Measurements from ENCODE around the gene IPO13.

IPO13 gene

DNA sequence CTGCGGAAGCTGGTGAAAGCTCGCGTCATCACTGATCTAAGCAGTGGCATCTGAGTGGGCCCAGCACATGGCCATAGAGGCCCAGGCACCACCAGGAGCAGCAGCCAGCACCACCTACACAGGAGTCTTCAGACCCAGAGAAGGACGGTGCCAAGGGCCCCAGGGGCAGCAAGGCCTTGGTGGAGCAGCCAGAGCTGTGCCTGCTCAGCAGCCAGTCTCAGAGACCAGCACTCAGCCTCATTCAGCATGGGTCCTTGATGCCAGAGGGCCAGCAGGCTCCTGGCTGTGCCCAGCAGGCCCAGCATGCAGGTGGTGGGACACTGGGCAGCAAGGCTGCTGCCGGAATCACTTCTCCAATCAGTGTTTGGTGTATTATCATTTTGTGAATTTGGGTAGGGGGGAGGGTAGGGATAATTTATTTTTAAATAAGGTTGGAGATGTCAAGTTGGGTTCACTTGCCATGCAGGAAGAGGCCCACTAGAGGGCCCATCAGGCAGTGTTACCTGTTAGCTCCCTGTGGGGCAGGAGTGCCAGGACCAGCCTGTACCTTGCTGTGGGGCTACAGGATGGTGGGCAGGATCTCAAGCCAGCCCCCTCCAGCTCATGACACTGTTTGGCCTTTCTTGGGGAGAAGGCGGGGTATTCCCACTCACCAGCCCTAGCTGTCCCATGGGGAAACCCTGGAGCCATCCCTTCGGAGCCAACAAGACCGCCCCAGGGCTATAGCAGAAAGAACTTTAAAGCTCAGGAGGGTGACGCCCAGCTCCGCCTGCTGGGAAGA lies 16.4 kb upstream of the IPO13 start:
- DNase-seq: no peak

DNA sequence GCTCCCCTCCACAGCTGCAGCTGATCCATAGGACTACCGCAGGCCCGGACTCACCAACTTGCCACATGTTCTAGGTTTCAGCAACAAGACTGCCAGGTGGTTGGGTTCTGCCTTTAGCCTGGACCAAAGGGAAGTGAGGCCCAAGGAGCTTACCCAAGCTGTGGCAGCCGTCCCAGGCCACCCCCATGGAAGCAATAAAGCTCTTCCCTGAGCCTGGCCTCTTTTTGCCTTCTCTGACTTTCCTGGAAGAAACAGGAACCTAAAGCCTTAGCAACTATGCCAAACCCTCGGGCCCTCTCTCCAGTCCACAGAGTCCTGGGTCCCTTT lies 15.8 kb upstream of the IPO13 start:
- no peak for DNase-seq

DNA sequence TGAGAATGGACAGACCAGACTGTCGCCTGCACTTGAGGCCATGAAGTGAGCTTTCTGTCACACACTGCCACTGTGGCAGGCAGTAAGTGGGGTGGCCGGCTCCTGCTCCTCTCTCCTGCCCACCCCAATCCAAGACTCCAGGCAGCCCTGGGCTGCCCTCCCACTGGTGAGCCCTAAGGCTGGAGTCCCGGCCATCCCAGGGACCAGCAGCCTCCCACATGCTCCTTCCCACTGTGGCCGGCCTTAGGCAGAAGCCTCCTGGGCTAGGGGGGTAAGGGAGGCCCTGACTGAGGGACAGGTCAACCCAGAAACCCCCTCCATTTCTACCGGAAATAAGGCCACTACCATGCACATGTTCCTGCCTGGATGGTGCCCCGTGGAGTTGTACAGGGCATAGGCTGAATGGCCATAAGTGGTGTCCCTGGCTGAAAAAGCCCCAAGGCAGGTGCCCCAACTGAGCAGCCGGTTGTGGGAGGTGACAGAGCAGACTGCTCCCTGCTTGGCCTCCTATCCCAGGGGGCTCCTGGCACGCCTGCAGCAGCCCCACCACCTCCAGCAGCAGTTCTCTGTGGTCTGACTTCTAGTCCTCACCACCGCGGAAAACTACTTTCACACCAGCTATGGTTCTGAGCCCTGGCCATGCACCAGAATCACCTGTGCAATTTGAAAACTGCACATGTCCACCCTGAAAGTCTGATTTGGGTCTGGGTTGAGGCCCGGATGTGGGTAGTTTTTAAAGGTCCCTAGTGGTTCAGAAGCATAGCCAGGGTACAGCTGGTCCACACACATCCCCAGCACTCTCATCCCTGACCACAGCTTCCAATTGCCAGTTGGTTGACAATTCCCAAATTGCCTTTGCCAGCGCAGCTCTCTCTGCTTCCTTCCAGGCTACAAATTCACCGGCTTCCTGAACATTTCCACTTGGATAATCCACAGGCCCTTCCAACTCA lies 14.8 kb upstream of the IPO13 start:
- no peak for DNase-seq

DNA sequence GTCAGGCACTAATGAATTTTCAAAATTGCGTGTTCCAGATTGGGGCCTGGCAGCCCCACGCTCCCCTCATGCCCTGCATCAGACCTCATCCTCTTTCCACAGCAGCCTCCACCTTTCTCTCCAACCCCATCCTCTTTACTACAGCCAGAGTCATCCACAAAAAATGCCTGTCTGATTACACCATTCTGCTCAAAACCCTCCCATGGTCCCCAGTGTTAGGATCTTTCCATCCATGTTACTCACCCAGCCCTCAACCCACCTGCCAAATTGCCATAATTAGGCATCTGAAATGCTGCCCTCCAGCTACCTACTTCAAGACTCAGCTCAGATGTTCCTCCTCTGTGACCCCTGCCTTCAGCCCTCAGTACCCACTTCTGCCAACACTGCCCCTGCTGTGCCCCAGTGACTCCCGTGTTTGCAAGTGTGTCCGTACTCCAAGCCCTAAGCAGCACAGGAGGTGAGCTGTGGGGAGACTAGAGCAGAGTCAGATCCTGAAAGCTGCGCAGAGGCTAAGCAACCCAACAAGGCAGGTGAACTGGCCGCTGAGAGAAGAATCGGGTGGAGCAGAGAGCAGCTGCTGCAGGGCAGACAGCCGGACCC lies 13.9 kb upstream of the IPO13 start:
- DNase-seq: no peak

DNA sequence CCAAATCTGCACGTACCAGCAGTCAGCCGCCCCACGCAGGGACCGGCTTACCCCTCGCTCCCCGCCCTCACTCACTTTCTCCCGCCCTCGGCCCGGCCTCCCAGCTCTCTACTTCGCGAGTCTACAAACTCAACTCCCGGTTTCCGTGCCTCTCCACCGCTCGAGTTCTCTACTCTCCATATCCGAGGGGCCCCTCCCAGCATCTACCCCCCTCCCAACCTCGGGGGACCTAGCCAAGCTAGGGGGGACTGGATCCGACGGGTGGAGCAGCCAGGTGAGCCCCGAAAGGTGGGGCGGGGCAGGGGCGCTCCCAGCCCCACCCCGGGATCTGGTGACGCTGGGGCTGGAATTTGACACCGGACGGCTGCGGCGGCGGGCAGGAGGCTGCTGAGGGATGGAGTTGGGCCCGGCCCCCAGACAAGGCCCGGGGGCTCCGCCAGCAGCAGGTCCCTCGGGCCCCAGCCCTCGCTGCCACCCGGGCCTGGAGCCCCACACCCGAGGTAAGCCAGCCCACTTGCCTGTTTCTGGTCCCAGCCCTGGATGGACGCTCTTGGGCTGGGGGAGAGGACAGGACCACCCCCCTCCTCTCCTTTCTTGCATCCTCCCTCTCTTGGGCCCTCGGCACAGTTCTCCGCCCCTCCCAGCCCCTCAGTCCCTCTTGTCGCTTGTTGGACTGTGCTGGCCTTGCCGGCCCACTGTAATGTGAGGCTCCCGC lies 13.2 kb upstream of the IPO13 start, which contains the start of gene ARTN:
Gene ARTN (plus strand): TSS at position 416 of the 715 bp plus-strand sequence. CDS start 1,856 bp downstream, outside the sequence.
- no peak for DNase-seq

DNA sequence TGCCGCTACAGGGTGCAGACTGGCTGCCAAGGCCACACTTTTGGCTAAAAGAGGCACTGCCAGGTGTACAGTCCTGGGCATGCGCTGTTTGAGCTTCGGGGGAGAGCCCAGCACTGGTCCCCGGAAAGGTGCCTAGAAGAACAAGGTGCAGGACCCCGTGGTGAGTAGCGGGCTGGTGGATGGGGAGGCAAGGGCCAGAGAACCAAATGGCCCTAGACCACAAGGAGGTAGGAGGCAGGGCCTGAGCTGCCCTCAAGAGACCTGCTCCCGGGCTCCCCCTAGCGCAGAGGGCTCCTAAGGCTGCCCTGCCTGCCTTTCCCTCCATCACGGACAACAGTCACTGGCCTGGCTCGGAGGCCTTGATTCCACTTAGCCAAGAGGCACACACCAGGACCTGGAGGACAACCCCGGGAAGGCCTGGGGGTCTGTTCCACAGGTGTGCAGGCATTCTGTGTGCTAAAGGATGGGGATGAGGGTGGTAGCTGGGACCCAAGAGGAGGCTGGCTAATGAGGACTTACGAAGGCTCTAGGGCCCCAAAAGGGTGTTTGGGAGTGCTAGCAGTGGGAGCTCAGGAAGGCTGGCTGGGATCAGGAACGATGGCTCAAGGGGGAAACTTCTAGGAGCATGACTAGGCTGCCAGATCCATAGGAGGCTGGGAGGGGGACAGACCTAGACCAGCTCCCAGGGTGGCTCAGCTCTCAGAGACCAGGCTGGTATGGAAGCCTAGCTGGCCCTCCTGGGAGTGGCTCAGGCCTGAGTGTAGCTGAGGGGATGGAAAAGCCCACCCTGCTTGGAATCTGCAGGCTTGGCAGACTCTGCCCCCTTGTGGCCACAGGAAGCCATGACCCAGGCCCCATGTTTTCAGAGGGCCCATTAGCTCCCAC lies 12.4 kb upstream of the IPO13 start:
- peak; percentile 66 for DNase-seq

DNA sequence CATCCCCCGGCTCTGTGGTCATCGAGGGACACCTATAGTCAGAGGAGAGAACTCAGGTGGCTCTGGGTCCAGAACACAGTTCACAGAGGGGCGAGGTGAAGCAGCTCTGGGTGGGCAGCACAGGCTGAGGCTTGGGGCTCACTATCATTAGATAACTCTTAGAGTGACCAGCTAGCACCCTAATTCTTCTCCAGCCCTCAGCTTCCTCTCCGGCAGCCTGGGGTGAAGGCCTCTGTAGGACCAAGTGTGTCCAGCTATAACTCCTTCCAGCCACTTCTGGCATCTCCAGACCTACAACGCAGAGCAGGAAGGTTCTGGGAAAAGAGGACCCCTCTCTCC lies 11.8 kb upstream of the IPO13 start:
- DNase-seq: no peak

DNA sequence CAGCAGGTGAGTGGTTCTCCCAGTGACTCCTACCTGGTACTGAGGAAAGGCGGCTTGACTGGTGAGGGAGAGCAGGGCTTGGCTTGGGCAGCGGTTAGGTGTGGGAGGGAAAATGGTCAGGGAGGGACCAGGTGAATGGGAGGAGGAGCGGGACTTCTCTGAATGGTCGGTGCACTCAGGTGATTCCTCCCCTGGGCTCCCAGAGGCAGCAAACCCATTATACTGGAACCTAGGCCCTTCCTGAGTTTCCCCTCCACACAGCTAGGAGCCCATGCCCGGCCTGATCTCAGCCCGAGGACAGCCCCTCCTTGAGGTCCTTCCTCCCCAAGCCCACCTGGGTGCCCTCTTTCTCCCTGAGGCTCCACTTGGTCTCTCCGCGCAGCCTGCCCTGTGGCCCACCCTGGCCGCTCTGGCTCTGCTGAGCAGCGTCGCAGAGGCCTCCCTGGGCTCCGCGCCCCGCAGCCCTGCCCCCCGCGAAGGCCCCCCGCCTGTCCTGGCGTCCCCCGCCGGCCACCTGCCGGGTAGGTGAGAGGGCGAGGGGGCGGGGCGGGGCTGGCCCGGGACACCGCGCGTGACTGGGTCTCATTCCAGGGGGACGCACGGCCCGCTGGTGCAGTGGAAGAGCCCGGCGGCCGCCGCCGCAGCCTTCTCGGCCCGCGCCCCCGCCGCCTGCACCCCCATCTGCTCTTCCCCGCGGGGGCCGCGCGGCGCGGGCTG lies 10.9 kb upstream of the IPO13 start:
- peak; percentile 88 for DNase-seq

DNA sequence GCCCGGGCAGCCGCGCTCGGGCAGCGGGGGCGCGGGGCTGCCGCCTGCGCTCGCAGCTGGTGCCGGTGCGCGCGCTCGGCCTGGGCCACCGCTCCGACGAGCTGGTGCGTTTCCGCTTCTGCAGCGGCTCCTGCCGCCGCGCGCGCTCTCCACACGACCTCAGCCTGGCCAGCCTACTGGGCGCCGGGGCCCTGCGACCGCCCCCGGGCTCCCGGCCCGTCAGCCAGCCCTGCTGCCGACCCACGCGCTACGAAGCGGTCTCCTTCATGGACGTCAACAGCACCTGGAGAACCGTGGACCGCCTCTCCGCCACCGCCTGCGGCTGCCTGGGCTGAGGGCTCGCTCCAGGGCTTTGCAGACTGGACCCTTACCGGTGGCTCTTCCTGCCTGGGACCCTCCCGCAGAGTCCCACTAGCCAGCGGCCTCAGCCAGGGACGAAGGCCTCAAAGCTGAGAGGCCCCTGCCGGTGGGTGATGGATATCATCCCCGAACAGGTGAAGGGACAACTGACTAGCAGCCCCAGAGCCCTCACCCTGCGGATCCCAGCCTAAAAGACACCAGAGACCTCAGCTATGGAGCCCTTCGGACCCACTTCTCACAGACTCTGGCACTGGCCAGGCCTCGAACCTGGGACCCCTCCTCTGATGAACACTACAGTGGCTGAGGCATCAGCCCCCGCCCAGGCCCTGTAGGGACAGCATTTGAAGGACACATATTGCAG lies 10.2 kb upstream of the IPO13 start:
- DNase-seq: no peak

DNA sequence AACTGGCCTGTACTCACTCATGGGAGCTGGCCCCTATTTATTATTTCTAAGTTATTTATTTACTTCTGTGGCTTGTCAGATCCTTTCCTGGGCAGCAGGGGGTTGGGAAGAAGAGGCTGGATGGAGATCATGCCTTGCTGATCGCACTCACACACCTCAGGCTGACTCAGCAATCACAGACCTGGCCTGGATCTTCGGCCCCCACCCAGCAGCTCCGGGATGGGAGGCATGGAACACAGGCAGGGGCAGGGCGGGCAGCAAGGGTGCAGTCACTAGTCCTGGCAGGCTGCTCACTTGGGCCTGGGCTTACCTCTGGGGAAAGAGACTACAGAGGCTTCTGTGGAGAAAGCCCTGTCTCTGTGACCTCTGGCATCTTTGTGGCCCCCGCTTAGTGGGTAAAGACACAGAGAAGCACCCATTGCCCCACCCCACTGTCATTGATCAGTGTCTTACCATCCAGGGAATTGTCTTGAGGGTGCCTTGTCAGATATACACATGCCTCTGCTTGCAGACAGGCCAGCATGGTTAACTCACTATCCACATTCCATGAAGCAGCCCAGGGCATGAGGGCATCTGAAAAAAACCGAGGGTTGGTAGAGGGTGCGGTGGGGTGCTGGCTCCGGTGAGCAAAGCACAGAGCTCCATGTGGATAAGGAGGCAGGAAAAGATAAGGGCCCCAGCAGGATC lies 9.4 kb upstream of the IPO13 start:
- no peak for DNase-seq

DNA sequence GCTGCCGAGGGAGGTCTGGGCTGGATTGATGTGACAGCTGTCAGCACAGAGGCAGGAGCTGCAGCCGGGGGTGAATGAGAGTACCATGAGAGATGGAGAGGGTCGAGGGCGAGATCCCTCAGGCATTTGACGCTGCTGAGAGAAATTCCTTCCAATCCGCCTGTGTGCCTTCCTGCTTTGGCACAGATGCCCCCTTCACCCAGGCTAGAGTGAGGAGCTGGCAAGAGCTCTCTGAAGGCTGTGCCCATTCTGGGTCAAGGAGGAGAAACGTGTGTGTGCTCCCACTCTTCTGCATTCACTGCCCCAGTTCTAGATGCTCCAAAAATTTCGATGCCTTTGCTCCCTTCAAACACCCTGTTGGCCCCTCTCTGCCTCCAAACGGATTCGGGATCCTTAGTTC lies 8.4 kb upstream of the IPO13 start:
- DNase-seq: no peak

DNA sequence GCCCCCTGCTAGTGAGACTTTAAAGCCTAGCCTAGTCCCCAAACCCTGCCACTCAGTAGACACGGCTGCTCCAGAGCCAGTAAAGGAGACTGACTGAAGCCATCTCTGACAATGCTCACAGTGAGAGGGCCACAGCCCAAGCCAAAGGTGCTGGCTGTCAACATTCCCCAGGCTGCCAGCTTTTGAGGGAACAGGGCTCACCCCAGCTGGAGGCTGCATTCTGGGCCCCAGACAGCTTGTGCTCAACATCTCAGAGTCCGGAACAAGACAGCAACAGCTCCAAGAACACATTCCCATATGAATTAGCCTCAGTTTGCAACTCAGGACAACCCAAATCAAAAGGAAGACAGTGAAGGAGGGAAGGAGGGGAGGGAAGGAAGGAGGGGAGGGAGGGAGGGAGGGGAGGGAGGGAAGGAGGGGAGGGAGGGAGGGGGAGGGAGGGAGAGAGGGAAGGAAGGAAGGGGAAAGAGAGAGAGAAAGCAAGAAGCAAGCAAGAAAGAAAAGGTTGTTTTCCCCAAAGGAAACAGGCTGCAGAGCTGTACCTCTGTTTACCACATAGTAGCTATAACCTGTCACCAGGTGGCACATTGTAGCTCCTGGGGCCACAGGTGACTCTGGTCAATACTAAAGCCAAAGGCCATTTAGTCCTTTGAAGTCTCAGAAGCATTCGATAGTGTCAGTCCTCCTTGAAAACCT lies 7.7 kb upstream of the IPO13 start:
- DNase-seq: no peak

DNA sequence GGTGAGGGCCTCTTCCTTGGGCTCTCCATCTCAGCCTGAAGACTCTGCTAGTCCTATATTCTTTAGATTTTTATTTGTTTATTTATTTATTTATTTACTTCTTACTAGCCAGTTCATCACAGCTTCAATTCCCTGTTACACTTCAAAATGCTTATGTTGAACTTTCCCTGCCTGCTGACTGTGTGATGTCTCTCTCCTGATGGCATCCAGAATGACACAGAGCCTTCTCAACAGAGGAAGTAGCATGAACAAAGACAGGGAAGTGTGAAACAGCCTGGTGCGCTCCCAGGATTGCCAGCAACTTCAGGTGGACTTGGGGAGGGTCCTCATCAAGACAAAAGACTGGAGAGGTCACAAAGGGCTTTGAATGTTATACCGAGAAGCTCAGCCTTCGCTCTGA lies 4.3 kb upstream of the IPO13 start:
- no peak for DNase-seq

DNA sequence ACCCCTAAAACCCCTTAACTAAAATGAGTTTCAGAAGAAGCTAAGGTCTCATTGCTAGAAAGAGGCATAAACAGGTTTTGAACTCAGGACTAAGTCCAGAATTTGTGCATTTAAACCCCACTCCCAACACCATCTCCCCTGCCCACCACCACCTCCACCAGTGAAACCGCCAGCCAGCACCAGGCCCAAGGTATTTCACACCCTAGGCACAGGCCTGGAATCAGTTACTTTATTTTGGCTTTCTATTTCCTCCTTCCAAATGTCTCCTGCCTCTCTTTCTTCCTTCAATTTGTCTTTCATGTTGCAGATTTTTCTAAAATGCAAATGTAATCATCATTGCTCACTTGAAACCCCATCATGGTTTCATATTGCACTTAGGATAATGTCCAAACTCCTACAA lies 1.9 kb upstream of the IPO13 start:
- no peak for DNase-seq

DNA sequence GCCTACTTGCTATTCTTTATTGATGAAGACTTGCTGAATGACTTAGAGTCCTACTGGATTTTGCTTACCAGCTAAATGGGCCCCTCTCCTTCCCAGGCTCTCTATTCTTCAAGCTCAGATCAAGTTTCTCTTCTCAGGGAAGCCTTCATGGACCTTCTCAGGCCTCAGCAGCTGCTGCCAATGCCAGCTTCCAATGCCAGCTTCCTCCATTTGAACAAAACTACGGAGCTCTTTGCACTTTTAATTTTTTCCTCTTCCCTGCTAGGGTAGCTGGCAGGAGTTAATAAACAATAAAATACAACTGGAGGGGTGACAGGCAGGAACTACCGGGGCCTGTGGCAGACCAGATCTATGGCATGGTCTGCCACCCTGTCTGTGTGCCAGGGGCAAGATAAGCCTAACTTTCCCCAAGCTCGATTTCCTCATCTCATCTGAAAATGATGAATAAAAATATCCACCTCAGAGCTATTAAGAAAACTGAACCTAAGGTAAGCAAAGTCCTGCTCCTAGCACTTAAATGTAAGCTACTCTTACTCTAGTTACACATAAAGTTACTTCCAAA lies 995 bp upstream of the IPO13 start:
- DNase-seq: no peak

DNA sequence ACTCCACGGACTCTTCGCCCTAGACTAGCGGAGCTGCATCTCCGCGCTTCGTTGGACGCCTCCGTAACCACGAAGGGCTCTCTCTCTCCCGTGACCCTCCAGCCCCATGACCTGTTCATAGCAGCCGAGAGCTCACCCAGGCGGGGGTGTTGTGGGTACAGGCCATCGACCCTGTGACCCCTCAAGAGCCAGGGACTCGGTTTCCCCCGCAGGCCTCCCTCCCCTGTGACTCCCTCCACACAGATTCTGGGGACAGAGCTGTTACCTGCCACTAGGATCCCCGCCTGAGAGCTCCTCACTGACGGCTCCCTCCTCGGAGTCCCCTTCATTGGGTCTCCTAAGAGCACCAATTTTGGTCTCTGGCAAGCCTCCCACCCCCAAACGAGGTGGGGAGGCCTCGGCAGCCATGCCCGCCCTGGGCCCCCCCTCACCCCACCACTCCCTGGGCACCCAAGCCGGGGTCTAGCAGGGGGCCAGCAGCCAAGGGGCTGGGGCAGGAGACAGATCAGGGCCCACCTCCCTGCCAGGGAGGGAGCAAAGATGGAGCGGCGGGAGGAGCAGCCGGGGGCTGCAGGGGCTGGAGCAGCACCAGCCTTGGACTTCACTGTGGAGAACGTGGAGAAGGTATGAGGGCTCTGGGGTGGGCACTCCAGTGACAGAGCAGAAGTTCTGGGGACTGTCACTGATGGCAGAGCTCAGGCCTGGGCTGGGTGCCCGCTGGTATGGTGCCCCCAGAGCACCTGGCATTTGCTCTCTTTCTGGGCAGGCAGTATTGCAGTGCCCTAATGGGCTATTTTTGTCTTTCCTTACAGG lies 517 bp downstream of the IPO13 start:
- DNase-seq: no peak

DNA sequence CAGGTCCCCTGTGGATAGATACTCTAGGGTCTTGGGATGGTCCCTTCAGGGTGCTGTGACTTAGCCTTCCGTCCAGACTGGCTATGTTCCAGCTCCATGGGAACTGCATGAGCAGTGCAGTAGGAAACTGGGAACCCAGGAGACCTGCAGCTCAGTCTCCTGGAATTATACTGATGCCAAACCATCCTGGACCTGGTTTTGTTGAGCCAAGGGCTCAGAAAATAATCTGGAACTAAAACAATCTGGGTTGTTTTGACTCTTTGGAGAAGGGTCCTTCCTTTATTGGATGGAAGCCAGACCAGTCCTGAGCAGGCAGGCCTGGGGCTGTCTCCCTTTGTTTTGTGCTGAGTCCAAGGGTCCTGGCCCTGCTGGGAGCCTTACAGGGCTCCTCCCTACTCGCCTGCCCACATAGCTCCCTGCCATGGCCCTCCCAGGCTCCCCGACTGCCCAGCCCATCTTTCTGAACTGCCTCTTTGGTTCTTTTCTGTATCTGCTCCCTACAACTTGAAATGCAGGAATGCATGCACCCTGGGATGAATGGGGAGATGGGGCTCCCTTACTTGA lies 1.2 kb downstream of the IPO13 start:
- DNase-seq: no peak

DNA sequence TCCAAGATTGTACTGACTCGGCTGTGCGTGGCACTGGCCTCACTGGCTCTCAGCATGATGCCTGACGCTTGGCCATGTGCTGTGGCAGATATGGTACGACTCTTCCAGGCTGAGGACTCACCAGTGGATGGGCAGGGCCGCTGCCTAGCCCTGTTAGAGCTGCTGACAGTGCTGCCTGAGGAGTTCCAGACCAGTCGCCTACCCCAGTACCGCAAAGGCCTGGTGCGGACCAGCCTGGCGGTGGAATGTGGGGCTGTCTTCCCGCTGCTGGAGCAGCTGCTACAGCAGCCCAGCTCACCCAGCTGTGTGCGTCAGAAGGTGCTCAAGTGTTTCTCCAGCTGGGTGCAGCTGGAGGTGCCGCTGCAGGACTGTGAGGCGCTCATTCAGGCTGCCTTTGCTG lies 2.9 kb downstream of the IPO13 start:
- DNase-seq: no peak
